Measurements from ENCODE around the gene KCNN4. TPM values are rescaled to one million over a fixed set of nuclear protein-coding genes. Genes with fewer than 3 reads are reported as not detected.
"Not testable (repeated sequence)": the region's sequence is repeated elsewhere in the genome, so short reads cannot be mapped to it uniquely, and the experiment has no call there.

Gene KCNN4
- total and polyA plus RNA-seq, 4 donors: 2.4 to 31.7 (median 12.7) TPM

GRCh38 chr19:43777163-43777695 is 3.5 kb downstream of the KCNN4 start:
- H3K9ac ChIP-seq (ENCODE audit: insufficient read depth in 1 of 2, low read length in 2 of 2): no peak overlapping the region
- ATAC-seq (ENCODE audit: insufficient read depth, low FRiP score) (no peak), DNase-seq (peak; percentile 43 to 68 (median 68))
- no peaks in the 10 kb centered on the region for H3K36me3 ChIP-seq (ENCODE audit: control insufficient read depth in 4 of 4, insufficient read depth in 4 of 4, low read length in 4 of 4)
- peaks cover 0 to 4% (median 0%) of the 10 kb centered on the region in 3 donors for H3K27me3 ChIP-seq (ENCODE audit: control insufficient read depth in 3 of 3, insufficient read depth in 3 of 3, low read length in 2 of 3)
- H3K4me3 ChIP-seq: no peak overlapping the region
- TF ChIP-seq, protein P1, sequence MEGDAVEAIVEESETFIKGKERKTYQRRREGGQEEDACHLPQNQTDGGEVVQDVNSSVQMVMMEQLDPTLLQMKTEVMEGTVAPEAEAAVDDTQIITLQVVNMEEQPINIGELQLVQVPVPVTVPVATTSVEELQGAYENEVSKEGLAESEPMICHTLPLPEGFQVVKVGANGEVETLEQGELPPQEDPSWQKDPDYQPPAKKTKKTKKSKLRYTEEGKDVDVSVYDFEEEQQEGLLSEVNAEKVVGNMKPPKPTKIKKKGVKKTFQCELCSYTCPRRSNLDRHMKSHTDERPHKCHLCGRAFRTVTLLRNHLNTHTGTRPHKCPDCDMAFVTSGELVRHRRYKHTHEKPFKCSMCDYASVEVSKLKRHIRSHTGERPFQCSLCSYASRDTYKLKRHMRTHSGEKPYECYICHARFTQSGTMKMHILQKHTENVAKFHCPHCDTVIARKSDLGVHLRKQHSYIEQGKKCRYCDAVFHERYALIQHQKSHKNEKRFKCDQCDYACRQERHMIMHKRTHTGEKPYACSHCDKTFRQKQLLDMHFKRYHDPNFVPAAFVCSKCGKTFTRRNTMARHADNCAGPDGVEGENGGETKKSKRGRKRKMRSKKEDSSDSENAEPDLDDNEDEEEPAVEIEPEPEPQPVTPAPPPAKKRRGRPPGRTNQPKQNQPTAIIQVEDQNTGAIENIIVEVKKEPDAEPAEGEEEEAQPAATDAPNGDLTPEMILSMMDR (IDR thresholded peaks at IDR 0.05; ENCODE audit: control extremely low read depth, extremely low read depth): no peak
- peaks cover 0 to 21% (median 10%) of the 10 kb centered on the region in 5 donors for H3K4me1 ChIP-seq (ENCODE audit: control insufficient read depth in 5 of 5, insufficient read depth in 5 of 5, low read length in 5 of 5)
- no peak overlapping the region for H3K27ac ChIP-seq (ENCODE audit: low read depth in 1 of 2, low read length in 1 of 2)
- WGBS, 2 donors: 0 to 6% methylated on average over 4 of the region's 4 CpGs
- H3K9me3 ChIP-seq (ENCODE audit: control insufficient read depth in 4 of 4, insufficient read depth in 3 of 4, low read length in 3 of 4): peaks cover 0 to 3% (median 0%) of the 10 kb centered on the region in 4 donors

GRCh38 chr19:43776286-43776685 is 4.5 kb downstream of the KCNN4 start:
- Histone ChIP-seq H3K9ac (ENCODE audit: insufficient read depth in 1 of 2, low read length in 2 of 2) (no peak overlapping the region), H3K27ac (ENCODE audit: low read depth in 1 of 2, low read length in 1 of 2) (no peak overlapping the region), H3K4me1 (ENCODE audit: control insufficient read depth in 5 of 5, insufficient read depth in 5 of 5, low read length in 5 of 5) (peaks cover 0 to 21% (median 10%) of the 10 kb centered on the region in 5 donors), H3K4me3 (no peak overlapping the region), H3K27me3 (ENCODE audit: control insufficient read depth in 3 of 3, insufficient read depth in 3 of 3, low read length in 2 of 3) (peaks cover 0 to 4% (median 0%) of the 10 kb centered on the region in 3 donors), H3K36me3 (ENCODE audit: control insufficient read depth in 4 of 4, insufficient read depth in 4 of 4, low read length in 4 of 4) (no peaks in the 10 kb centered on the region), H3K9me3 (ENCODE audit: control insufficient read depth in 4 of 4, insufficient read depth in 3 of 4, low read length in 3 of 4) (peaks cover 0 to 2% (median 0%) of the 10 kb centered on the region in 4 donors)
- WGBS, 2 donors: 71 to 72% methylated on average over 11 of the region's 11 CpGs
- TF ChIP-seq, protein P1 (IDR thresholded peaks at IDR 0.05; ENCODE audit: control extremely low read depth, extremely low read depth): no peak
- DNase-seq (no peak), ATAC-seq (ENCODE audit: insufficient read depth, low FRiP score) (no peak)

GRCh38 chr19:43775299-43775890 is 5.4 kb downstream of the KCNN4 start:
- Histone ChIP-seq H3K9ac (ENCODE audit: insufficient read depth in 1 of 2, low read length in 2 of 2) (no peak overlapping the region), H3K4me3 (no peak overlapping the region), H3K27me3 (ENCODE audit: control insufficient read depth in 3 of 3, insufficient read depth in 3 of 3, low read length in 2 of 3) (peaks cover 0 to 4% (median 0%) of the 10 kb centered on the region in 3 donors), H3K9me3 (ENCODE audit: control insufficient read depth in 4 of 4, insufficient read depth in 3 of 4, low read length in 3 of 4) (no peaks in the 10 kb centered on the region), H3K27ac (ENCODE audit: low read depth in 1 of 2, low read length in 1 of 2) (no peak overlapping the region), H3K4me1 (ENCODE audit: control insufficient read depth in 5 of 5, insufficient read depth in 5 of 5, low read length in 5 of 5) (peaks cover 0 to 19% (median 10%) of the 10 kb centered on the region in 5 donors), H3K36me3 (ENCODE audit: control insufficient read depth in 4 of 4, insufficient read depth in 4 of 4, low read length in 4 of 4) (no peaks in the 10 kb centered on the region)
- TF ChIP-seq, protein P1 (IDR thresholded peaks at IDR 0.05; ENCODE audit: control extremely low read depth, extremely low read depth): no peak
- DNase-seq: no peak
- 91 to 94% methylated on average over 7 of the region's 7 CpGs for WGBS, 2 donors
- ATAC-seq (ENCODE audit: insufficient read depth, low FRiP score): no peak

DNA sequence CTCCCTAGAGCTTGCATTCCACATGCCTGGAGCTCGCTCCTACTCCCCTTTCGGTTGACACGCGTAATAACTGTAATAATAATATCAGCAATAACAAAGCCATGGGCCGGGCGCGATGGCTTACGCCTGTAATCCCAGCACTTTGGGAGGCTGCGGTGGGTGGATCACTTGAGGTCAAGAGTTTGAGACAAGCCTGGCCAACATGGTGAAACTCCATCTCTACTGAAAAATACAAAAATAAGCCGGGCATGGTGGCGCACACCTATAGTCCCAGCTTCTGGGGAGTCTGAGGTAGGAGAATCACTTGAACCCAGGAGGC is 5.9 kb downstream of the KCNN4 start:
- H3K4me3 ChIP-seq; H3K36me3 ChIP-seq (ENCODE audit: control insufficient read depth in 4 of 4, insufficient read depth in 4 of 4, low read length in 4 of 4); ATAC-seq (ENCODE audit: insufficient read depth, low FRiP score); DNase-seq; H3K27ac ChIP-seq (ENCODE audit: low read depth in 1 of 2, low read length in 1 of 2); H3K27me3 ChIP-seq (ENCODE audit: control insufficient read depth in 3 of 3, insufficient read depth in 3 of 3, low read length in 2 of 3); H3K9me3 ChIP-seq (ENCODE audit: control insufficient read depth in 4 of 4, insufficient read depth in 3 of 4, low read length in 3 of 4); H3K9ac ChIP-seq (ENCODE audit: insufficient read depth in 1 of 2, low read length in 2 of 2): not testable (repeated sequence)
- peaks cover 0 to 19% (median 10%) of the 10 kb centered on the region in 5 donors for H3K4me1 ChIP-seq (ENCODE audit: control insufficient read depth in 5 of 5, insufficient read depth in 5 of 5, low read length in 5 of 5)
- 67 to 77% methylated on average over 11 of the region's 11 CpGs for WGBS, 2 donors
